ENCODE measurements around the gene RASL12. TPM values are rescaled to one million over a fixed set of nuclear protein-coding genes. Genes with fewer than 3 reads are reported as not detected.

Gene RASL12
- total and polyA plus RNA-seq, 12 donors = 1.3 to 9.2 (median 3.4) TPM

- Histone ChIP-seq H3K27me3 (peaks cover 15% of the 10 kb centered on the region), H3K36me3 (replicated peaks in 1 of 2) (no peaks in the 10 kb centered on the region), H3K4me1 (replicated peaks in 1 of 2) (peaks cover 0 to 11% of the 10 kb centered on the region in 2 donors), H3K27ac (no peak overlapping the region), H3K9me3 (replicated peaks in 1 of 3) (no peaks in the 10 kb centered on the region), H3K4me3 (no peak overlapping the region)
- DNase-seq = no peak
- WGBS, 4 donors = 76 to 93% (median 90%) methylated on average over 5 of the region's 5 CpGs
- intact Hi-C loops (cut with DNase I) = no loop called here
- no peak for TF ChIP-seq POLR2A (IDR thresholded peaks at IDR 0.05)
- TF ChIP-seq, protein P1, sequence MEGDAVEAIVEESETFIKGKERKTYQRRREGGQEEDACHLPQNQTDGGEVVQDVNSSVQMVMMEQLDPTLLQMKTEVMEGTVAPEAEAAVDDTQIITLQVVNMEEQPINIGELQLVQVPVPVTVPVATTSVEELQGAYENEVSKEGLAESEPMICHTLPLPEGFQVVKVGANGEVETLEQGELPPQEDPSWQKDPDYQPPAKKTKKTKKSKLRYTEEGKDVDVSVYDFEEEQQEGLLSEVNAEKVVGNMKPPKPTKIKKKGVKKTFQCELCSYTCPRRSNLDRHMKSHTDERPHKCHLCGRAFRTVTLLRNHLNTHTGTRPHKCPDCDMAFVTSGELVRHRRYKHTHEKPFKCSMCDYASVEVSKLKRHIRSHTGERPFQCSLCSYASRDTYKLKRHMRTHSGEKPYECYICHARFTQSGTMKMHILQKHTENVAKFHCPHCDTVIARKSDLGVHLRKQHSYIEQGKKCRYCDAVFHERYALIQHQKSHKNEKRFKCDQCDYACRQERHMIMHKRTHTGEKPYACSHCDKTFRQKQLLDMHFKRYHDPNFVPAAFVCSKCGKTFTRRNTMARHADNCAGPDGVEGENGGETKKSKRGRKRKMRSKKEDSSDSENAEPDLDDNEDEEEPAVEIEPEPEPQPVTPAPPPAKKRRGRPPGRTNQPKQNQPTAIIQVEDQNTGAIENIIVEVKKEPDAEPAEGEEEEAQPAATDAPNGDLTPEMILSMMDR (IDR thresholded peaks at IDR 0.05) = no peak
Observed at GRCh38 chr15:65062061-65062460, 5.7 kb downstream of the RASL12 start.

DNA sequence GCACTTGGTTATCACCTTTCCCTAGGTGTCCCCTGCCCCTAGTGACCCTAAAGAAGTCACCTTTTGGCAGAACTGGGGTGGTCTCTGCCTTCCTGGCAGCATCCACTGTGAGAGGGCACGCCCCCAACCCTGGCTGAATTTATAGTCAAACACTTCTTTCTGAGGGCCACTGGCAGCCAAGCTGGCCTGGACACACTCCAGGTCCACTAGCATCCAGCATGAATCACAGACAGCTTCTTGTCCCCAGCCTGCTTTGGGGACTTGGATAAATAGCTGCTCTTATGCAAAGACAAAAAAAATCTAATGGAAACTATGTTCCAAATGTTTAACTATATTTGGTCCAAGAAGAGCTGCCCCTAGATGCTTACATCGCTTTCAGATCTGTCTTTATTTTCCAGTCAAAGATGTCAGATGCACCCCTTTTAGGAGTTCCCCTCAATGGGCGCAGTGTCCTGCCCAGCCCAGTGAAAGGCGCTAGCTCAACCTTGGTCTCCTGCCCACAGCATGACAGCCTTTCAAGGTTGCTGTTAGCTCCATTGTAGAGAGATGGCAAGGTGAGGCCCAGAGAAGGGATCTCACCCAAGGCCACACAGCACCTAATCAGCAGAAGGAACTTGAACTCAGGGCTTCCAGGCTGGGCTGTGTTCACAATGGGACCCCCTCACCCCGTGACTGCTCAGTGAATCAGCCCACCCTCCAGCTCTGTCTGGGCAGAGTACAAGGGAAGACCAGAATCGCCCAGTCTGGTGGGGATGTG is 7.0 kb downstream of the RASL12 start:
- H3K9me3 ChIP-seq (replicated peaks in 1 of 3) = no peaks in the 10 kb centered on the region
- DNase-seq = peak; percentile 41 to 83 (median 76)
- peaks cover 7% of the 10 kb centered on the region for H3K27me3 ChIP-seq
- TF ChIP-seq POLR2A (IDR thresholded peaks at IDR 0.05) = no peak
- TF ChIP-seq, protein P1 (IDR thresholded peaks at IDR 0.05) = no peak
- peak overlapping the region in 2 of 5 donors; percentile 32 to 34 for H3K27ac ChIP-seq
- H3K36me3 ChIP-seq (replicated peaks in 1 of 2) = no peaks in the 10 kb centered on the region
- H3K4me1 ChIP-seq (replicated peaks in 1 of 2) = peaks cover 0 to 11% of the 10 kb centered on the region in 2 donors
- H3K4me3 ChIP-seq = no peak overlapping the region
- intact Hi-C loops (cut with DNase I) = no loop called here
- WGBS, 4 donors = 48 to 75% (median 63%) methylated on average over 5 to 6 of the region's 6 CpGs

DNA sequence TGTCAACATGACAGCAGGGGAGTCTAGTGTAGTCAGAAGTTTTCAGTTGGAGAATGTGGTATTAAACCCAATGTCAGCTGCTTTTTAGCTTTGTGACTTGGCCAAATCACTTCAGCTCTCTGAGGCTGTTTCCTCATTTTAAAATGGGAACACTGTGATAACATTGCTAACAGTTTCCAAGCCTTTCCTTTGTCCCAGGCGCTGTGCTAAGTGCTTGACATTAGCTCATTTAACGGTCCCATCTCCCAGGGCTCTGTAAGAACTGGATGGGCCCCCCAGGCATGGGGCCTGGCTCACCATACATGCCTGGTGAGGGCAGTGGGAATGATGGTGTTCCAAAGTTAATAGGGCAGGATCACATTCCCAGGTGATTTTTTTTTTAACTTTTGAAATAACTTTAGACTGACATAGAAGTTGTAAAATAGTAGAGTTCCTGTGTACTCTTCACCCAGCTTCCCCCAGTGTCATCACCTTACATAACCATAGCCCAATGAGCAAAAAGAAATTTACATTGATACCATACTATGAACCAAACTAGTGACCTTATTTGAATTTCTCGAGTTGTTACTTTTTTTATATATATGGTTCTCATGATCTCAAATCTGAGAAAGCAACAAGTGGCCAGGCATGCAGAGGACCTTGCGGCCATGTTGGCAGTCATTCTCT is 7.7 kb downstream of the RASL12 start:
- whole genome bisulfite sequencing, 4 donors = 76 to 87% (median 77%) methylated on average over 4 of the region's 4 CpGs
- H3K4me3 ChIP-seq = no peak overlapping the region
- TF ChIP-seq POLR2A (IDR thresholded peaks at IDR 0.05) = no peak
- TF ChIP-seq, protein P1 (IDR thresholded peaks at IDR 0.05) = no peak
- H3K9me3 ChIP-seq (replicated peaks in 1 of 3) = no peaks in the 10 kb centered on the region
- peak in 1 of 7 donors; percentile 9 for DNase-seq
- peak overlapping the region in 1 of 5 donors; percentile 34 for H3K27ac ChIP-seq
- intact Hi-C loops (cut with DNase I) = loop anchor here in 1 of 2 donors (10.0 kb wide), 1 partner anchor 45 kb away; no protein-coding TSS in a partner anchor
- no peaks in the 10 kb centered on the region for H3K36me3 ChIP-seq (replicated peaks in 1 of 2)
- peaks cover 0 to 11% of the 10 kb centered on the region in 2 donors for H3K4me1 ChIP-seq (replicated peaks in 1 of 2)
- H3K27me3 ChIP-seq = peaks cover under 1% of the 10 kb centered on the region

DNA sequence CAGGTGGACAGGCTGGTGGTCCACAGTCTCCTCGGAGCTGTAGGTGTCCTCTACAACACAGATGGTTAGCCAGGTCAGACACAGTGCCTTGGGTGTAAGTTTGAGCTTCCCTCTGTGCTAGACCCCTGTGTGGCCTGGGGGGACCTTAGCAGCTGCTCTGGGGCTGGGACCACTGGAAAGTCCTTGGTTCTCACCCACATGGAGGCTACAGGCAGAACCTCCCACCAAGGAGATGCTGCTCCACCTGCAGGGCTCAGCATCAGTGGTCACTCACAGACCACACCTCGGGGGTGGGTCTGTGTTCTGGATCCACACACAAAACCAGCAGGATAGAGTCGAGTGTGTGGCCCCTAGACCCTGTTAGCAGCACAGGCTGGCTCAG is 8.4 kb downstream of the RASL12 start:
- intact Hi-C loops (cut with DNase I) = loop anchor here in 1 of 2 donors (10.0 kb wide), 1 partner anchor 45 kb away; no protein-coding TSS in a partner anchor
- no peaks in the 10 kb centered on the region for H3K36me3 ChIP-seq (replicated peaks in 1 of 2)
- no peaks in the 10 kb centered on the region for H3K9me3 ChIP-seq (replicated peaks in 1 of 3)
- WGBS, 4 donors = 79 to 90% (median 82%) methylated on average over 1 to 3 of the region's 3 CpGs
- H3K4me1 ChIP-seq (replicated peaks in 1 of 2) = peaks cover 0 to 11% of the 10 kb centered on the region in 2 donors
- no peak for TF ChIP-seq POLR2A (IDR thresholded peaks at IDR 0.05)
- TF ChIP-seq, protein P1 (IDR thresholded peaks at IDR 0.05) = no peak
- no peak overlapping the region for H3K4me3 ChIP-seq
- H3K27me3 ChIP-seq = no peaks in the 10 kb centered on the region
- no peak overlapping the region for H3K27ac ChIP-seq
- DNase-seq = peak in 1 of 7 donors; percentile 7
